HepG2 (cell line): Measurements from ENCODE around the gene ST6GALNAC2. TPM values are rescaled to one million over a fixed set of nuclear protein-coding genes. Genes with fewer than 3 reads are reported as not detected.
A peak's percentile ranks its signal among the peaks of the same experiment; 100 is the strongest.

Source experiments
- FOSL2 ChIP-seq: sonication (generic); formaldehyde crosslinking; IDR thresholded peaks from 2 replicates; pipeline ENCODE4 v1.4.0; 2020; ENCODE audit warnings: missing genetic modification reagents
- GABPA ChIP-seq, 2 experiments: IDR thresholded peaks; 2 replicates each; pipeline ENCODE4 v1.6.1; 2011 to 2016; ENCODE audit warnings: low read depth in 2 of 2, low read length in 1 of 2, missing biosample characterization in 1 of 2, missing genetic modification characterization in 1 of 2
- GATAD1 ChIP-seq: IDR thresholded peaks from 2 replicates; pipeline ENCODE4 v1.6.1; 2016; ENCODE audit warnings: missing genetic modification reagents, missing compliant biosample characterization
- KMT2B ChIP-seq: IDR thresholded peaks from 2 replicates; pipeline ENCODE4 v1.6.1; 2016; ENCODE audit warnings: missing genetic modification reagents, missing compliant biosample characterization
- PHB2 ChIP-seq: fragments of 450-650 bp; IDR thresholded peaks from 2 replicates; pipeline ENCODE4 v1.6.1; 2018; ENCODE audit not compliant: partially characterized antibody
- PLRG1 ChIP-seq: fragments of 450-650 bp; conservative IDR thresholded peaks from 2 replicates; pipeline ENCODE4 v1.6.1; 2016
- POLR2G ChIP-seq: fragments of 200-400 bp; formaldehyde crosslinking; IDR thresholded peaks from 2 replicates; pipeline ENCODE4 v1.6.1; 2018; ENCODE audit warnings: mild to moderate bottlenecking, low read depth, low read length, moderate library complexity
- RFX5 ChIP-seq: IDR thresholded peaks from 2 replicates; pipeline ENCODE4 v1.6.1; 2011; ENCODE audit warnings: low read depth, low read length, improper control_type of control experiment
- SNAPC2 ChIP-seq: sonication (generic); formaldehyde crosslinking; IDR thresholded peaks from 2 replicates; pipeline ENCODE4 v1.8.1; 2022; ENCODE audit warnings: mild to moderate bottlenecking, missing genetic modification reagents
- ZBTB7B ChIP-seq: sonication (generic); formaldehyde crosslinking; IDR thresholded peaks from 2 replicates; pipeline ENCODE4 v1.4.0; 2020; ENCODE audit warnings: missing genetic modification reagents
- ZNF143 ChIP-seq: sonication (generic); formaldehyde crosslinking; IDR thresholded peaks from 2 replicates; pipeline ENCODE4 v1.4.0; 2020; ENCODE audit warnings: missing genetic modification reagents
- ZNF761 ChIP-seq: sonication (generic); formaldehyde crosslinking; conservative IDR thresholded peaks from 2 replicates; pipeline ENCODE4 v1.4.0; 2020; ENCODE audit warnings: mild to moderate bottlenecking, missing genetic modification reagents
- ZNF792 ChIP-seq: IDR thresholded peaks from 2 replicates; pipeline ENCODE4 v1.6.1; 2016
- polyA plus RNA-seq, 8 experiments: library from polyadenylated mRNA; depleted of rRNA in 3 of 8; stranded (reverse) in 7 of 8; unstranded in 1 of 8; fragments of >200 nt; fragmentation: Illumina TruSeq in 4 of 8; extraction: Trizol in 4 of 8; gene quantifications; 2 replicates each; pipeline versions ENCODE4 v1.2.1 to v1.2.3, GENCODE V29; 2011 to 2016; ENCODE audit warnings: low read depth in 4 of 8, missing spikeins in 1 of 8, mixed read lengths in 1 of 8; ENCODE audit not compliant: insufficient read depth in 1 of 8
- total RNA-seq, 5 experiments: library from RNA; depleted of rRNA; stranded (reverse); fragments of >200 nt; fragmentation: Illumina TruSeq; extraction: Trizol; gene quantifications; 2 replicates each; pipeline ENCODE4 v1.2.3, GENCODE V29; 2016; ENCODE audit warnings: low read depth in 1 of 5
- TF ChIP-seq, protein P1 (sequence below): sonication (generic); formaldehyde crosslinking; conservative IDR thresholded peaks from 2 replicates; pipeline ENCODE4 v1.4.0; 2020; ENCODE audit warnings: mild to moderate bottlenecking, missing genetic modification reagents, moderate library complexity
- TF ChIP-seq, protein P2 (sequence below): IDR thresholded peaks from 2 replicates; pipeline ENCODE4 v1.6.1; 2016; ENCODE audit warnings: low read depth, borderline replicate concordance
- TF ChIP-seq, protein P3 (sequence below): sonication (generic); formaldehyde crosslinking; IDR thresholded peaks from 2 replicates; pipeline ENCODE4 v1.4.0; 2020; ENCODE audit warnings: missing genetic modification reagents, mild to moderate bottlenecking, borderline replicate concordance

Gene ST6GALNAC2
- total and polyA plus RNA-seq, 2 of the 13 experiments (the other 11 are each of a cell fraction or from before 2014, with no cell fraction given): 0.12 to 0.49 TPM

DNA sequence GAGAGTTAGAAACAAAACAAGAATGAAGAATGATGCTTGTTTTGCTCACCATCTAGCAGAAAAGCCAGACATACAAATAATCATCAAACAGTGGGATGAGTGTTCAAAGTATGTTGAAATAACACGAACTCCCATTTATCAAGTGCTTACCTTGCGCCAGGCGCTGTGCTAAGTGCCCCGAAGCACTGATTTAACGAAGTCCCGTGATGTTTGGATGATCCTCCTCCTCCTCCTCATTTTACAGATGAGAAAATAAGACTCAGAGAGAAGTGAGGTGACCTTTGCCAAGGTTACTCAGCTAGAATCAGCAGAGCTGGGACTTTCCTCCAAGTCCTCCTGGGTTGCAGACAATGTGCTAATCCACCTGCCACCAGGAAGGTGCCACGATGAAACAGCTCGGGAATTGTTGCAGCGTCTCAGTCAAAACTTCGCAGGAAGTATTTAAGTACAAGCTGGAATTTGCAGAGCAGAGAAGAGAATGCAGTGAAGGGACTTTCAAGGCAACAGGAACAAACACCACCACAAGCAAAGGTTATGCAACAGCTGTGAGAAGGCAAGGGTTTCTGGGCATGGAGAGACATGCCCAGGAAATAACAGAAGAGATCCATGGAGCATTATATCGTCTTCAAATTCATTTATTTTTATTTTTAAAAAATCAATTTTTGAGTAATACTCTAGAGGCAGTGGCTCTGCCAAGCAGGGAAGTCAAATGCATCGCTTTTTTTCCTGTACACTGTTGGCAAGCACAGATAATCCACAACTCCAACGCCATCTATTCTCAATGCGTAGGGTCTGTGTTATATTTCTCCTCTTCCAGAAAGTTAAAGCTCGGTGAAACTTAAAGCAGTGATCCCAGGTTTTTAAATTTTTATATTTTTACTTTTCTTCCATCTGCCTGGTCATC lies 34.7 kb downstream of the ST6GALNAC2 start (continued):
- TF ChIP-seq, protein P1, sequence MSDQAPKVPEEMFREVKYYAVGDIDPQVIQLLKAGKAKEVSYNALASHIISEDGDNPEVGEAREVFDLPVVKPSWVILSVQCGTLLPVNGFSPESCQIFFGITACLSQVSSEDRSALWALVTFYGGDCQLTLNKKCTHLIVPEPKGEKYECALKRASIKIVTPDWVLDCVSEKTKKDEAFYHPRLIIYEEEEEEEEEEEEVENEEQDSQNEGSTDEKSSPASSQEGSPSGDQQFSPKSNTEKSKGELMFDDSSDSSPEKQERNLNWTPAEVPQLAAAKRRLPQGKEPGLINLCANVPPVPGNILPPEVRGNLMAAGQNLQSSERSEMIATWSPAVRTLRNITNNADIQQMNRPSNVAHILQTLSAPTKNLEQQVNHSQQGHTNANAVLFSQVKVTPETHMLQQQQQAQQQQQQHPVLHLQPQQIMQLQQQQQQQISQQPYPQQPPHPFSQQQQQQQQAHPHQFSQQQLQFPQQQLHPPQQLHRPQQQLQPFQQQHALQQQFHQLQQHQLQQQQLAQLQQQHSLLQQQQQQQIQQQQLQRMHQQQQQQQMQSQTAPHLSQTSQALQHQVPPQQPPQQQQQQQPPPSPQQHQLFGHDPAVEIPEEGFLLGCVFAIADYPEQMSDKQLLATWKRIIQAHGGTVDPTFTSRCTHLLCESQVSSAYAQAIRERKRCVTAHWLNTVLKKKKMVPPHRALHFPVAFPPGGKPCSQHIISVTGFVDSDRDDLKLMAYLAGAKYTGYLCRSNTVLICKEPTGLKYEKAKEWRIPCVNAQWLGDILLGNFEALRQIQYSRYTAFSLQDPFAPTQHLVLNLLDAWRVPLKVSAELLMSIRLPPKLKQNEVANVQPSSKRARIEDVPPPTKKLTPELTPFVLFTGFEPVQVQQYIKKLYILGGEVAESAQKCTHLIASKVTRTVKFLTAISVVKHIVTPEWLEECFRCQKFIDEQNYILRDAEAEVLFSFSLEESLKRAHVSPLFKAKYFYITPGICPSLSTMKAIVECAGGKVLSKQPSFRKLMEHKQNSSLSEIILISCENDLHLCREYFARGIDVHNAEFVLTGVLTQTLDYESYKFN (CRISPR knock-in tag): peak; percentile 86
- TF ChIP-seq ZNF792: peak; percentile 78
- TF ChIP-seq RFX5: no peak
- peak; percentile 54; the same call in 1 of the 2 replicates for TF ChIP-seq FOSL2 (CRISPR knock-in tag)
- TF ChIP-seq PHB2: no peak
- peak; percentile 66 for TF ChIP-seq GATAD1 (CRISPR knock-in tag)
- TF ChIP-seq, protein P2, sequence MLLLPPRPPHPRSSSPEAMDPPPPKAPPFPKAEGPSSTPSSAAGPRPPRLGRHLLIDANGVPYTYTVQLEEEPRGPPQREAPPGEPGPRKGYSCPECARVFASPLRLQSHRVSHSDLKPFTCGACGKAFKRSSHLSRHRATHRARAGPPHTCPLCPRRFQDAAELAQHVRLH (CRISPR knock-in tag): peak; percentile 58; the same call in 1 of the 2 replicates
- TF ChIP-seq ZNF143 (CRISPR knock-in tag): peak; percentile 65; the same call in 1 of the 2 replicates
- 0 out of 2 replicates have a peak, but pooled peaks have one; percentile 6 for TF ChIP-seq SNAPC2 (CRISPR knock-in tag)
- TF ChIP-seq PLRG1: no peak
- no peak for TF ChIP-seq GABPA (IDR thresholded peaks at IDR 0.05; ENCODE audit: low read depth, low read length)
- peak; percentile 73 for TF ChIP-seq GABPA (CRISPR knock-in tag; IDR thresholded peaks at IDR 0.05; ENCODE audit: low read depth)
- no peak for TF ChIP-seq KMT2B (CRISPR knock-in tag)
- TF ChIP-seq, protein P3, sequence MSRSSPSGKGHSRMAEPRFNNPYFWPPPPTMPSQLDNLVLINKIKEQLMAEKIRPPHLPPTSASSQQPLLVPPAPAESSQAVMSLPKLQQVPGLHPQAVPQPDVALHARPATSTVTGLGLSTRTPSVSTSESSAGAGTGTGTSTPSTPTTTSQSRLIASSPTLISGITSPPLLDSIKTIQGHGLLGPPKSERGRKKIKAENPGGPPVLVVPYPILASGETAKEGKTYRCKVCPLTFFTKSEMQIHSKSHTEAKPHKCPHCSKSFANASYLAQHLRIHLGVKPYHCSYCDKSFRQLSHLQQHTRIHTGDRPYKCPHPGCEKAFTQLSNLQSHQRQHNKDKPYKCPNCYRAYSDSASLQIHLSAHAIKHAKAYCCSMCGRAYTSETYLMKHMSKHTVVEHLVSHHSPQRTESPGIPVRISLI: peak; percentile 41; the same call in 1 of the 2 replicates
- TF ChIP-seq POLR2G: peak; percentile 67
- TF ChIP-seq ZNF761 (CRISPR knock-in tag): peak; percentile 42; the same call in 1 of the 2 replicates
- TF ChIP-seq ZBTB7B (CRISPR knock-in tag): peak; percentile 40; the same call in 1 of the 2 replicates
